Muscle of arm (tissue), 12 donors: ENCODE measurements around the gene ARGLU1. TPM values are rescaled to one million over a fixed set of nuclear protein-coding genes. Genes with fewer than 3 reads are reported as not detected.

Experiments used
- DNase-seq: peaks from one replicate; pipeline ENCODE4 v3.0.0-alpha.2; 2013
- polyA plus RNA-seq, 12 donors: library from polyadenylated mRNA; unstranded; fragments of 120-200 nt; gene quantifications; one replicate each; pipeline ENCODE4 v1.2.1, GENCODE V29; 2013; ENCODE audit not compliant: insufficient read length in 12 of 12

The ARGLU1 gene
- polyA plus RNA-seq, 12 donors = 89.7 to 337 (median 127) TPM

DNA sequence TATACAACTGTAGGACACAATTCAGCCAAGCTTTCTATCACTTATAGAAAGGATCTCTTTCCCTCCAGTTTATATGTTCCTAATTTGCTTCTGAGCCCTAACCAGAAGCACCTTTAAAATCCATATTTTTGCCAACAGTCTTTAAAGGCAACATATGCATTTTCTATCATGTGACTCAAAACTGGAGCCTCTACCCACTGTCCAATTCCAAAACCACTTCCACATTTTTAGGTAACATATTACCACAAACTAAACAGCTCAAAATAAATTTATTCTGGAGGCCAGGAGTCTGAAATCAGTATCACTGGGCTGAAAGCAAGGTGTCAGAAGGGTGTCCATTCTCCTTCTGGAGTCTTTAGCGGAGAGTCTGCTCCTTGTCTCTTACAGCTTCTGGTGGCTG is 16.6 kb downstream of the ARGLU1 start:
- DNase-seq = no peak

DNA sequence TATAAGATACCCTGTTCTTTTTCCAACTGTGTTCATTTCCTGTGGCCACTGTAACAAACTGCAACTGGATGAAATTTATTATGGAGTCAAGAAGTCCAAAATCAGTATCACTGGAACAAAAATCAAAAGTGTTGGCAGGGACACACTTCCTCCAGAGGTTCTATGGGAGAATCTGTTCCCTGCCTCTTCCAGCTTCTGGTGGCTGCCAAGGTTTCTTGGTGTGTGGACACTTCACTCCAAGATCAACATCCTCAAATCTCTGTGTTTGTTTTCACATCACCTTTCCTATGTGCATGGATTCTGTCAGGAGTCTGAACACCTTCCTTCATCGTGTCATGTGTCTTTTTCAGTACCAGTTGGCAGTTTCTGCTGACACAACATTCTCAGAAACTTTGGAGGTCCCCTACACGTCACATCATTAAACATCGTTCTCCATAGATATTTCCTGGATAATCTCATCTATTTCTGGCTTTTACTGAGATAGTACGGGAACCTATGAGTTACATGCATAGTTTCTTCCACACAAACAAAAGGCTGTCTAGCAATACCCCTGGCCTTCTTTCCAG is 17.3 kb downstream of the ARGLU1 start:
- no peak for DNase-seq

DNA sequence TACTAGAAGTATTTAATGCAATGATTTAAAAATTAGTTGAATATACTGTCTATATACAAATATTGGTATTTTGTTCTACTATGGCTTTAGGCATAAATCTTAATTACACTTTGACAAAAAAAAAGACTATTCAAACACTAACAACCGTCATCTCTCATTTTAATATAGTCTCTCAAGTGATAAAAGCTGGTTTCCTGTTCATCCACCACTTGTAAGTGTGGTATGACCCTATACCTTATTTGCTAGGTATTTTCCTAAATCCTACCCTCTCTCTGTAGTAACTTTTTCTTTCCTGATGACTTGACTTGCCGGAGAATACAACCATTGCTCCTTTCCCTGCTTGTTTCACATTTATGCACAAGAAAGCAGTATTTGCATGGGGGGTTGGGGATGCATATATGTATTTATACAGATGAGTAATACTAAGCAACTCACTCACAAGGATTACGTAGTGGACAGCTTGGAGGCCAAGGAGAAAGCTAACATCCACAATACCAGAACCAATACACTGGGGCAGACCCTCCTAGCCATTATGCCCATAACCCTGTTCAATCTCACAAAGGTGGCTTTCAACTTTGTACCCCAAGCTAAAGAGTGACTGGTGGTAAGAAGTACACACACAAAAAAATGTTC is 19.8 kb downstream of the ARGLU1 start:
- no peak for DNase-seq

DNA sequence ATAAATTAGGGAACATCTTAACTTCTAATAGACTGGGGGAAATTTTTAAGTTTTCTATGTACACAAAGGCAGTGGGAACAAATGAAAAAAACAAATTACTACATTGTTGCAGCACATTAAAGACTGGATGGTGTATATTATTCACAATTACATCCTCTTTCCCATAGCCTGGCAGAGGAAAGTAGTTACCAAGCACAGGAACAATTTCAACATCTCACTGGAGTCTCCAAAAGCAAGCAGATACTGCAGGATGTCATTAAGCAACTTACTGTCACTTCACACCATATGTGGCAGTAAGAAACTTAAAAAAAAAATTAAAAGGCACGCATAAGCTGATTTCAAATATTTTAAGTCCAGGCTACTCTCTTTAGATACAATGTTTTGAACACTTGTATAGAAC is 26.1 kb downstream of the ARGLU1 start:
- no peak for DNase-seq

DNA sequence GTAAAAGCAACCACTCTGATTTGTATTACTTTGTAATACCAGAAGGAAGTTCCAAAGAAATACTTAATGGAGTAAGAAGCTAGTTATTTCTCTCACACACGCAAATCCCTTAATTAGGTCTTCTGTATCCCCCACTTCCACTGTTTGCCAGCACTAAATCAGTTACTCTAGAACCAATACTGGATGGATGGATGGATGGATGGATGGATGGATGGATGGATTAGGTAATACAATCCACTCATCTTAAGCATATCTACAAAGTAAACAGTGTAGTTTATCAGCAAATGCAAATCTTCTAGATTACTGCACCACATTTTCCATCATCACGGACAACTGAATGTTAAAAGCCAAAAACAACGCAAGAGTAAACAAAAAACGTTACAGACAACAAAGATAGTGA is 27.3 kb downstream of the ARGLU1 start:
- DNase-seq = no peak

DNA sequence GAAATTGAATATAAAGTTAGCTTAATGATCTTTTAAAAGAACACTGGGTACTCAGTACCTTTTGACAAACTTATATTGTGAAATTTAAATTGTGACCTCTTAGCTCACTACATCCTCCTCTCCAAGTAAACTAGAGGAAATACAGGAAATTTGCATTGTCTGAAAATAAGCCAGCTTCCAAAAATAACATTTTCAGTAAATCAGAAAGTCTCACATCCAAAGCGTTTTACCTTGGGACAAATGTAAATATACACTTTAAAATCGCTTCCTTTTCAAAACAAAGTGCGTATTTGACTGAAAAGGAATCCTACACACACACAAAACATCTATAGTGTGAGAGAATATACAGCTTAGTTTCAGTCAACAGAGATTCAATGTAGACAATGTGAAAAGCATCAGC is 30.4 kb downstream of the ARGLU1 start:
- DNase-seq = no peak

DNA sequence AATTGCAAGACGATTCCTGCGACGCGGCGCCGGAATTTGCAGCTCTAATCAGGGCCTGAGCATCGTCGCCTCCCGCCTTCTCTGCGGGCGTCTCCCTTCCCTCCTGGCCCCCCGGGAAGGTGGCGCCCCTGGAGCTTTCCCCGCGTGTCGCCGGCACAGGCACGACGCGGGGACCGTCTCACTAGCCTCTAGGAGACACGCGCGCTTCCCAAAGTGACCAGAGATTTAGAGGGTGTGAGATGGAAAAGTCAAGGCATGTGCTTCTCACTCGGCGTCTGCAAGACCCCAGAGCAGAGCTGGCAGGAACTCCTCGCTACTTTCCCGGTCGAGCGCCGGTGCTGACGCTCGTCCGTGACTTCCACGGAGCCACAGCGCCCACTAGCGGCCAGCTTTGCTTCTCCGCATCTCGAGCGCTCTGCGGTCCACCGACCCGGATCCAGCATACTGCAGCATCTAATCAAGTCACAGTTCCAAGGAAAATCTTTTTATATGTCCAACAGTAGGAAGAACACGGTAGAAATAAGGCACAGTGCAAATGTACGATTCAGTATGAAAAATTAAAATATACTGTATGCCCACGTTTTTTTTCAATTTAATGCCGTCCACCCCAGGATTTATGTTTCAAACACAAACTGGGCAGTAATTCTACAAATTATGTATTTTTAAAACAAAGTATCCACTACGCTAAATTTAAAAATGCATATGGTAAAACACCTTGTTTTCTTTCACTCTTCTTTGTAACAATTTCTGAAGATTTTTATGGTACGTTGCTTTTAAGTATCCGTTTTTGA is 31.5 kb downstream of the ARGLU1 start:
- DNase-seq = peak; percentile 95

DNA sequence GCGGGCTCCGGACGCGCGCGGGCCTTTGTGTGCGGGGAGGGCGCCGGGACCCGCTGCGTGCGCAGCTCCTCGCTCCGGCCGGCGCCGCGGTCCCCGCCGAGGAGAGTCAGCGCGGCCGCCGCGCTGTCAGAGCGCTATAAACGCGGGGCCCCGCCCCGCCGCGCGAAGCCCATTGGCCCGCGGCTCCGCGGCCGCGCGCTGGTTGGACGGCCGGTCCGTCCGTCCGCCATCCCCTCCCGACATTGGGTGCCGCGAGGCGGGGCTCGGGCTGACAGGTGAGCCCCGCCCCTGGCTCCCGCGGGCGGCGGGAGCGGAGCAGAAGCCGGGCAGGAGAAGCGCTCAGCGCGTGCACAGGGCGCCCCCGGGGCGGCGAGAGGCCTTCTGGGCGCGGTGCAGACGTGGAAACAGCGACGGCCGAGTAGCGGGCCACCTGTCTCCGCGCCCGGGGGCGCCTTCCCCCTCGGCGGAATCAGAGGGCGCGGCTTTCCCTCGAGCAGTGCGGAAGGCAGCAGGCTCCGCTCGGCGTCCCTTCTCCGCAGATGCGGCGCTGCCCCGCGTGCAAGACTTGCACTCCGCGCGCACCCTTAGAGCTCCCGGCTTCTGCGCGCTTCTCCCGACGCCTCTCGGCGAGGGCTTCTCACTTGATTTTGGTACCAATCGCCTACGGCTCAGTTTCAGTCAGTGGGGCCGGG is 32.2 kb downstream of the ARGLU1 start, which contains the start of gene EFNB2:
Gene EFNB2 (minus strand): TSS at position 111 of the 692 bp plus-strand sequence. CDS start 698 bp downstream, outside the sequence.
- DNase-seq = peak; percentile 81

DNA sequence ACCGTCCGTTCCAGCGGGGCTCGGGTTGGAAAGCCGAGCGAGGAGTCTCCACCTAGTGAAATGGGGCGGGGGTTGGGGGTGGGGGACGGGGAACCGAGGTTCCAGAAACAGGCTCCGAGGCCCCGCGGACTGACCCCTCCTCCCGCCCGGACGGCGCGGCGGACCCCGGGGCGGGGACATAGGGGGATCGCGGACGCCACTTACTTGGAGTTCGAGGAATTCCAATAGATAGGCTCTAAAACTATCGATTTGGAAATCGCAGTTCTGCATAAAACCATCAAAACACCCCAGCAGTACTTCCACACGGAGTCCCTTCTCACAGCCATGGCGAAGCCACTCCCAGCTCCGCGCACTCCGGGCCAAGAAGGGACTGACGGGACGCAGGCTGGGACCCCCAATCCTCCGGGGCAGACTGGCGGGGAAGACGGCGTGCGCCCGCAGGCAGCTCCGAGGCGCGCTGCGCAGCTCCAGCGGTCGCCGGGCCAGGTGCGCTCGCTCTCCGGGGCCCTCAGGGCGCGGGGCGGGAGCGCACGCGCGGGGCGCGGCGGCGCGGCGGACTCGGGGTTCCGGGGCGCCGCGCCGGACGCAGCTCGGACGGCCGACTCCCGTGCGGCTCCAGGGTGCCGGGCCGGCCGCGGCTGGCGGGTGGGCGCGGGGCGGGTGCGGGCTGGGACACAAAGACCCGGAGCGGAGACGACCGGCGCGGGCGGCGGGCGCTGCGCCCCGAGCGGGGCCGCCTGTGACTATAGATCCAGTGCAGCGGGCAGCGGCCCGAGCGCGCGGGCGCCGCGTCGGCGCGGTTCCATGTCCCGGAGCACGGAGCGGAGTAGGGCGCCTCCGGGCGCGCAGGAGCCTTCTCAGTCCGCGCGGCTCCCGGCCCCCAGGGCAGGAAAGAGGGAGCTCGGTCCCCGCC is 33.0 kb downstream of the ARGLU1 start:
- peak; percentile 25 for DNase-seq

DNA sequence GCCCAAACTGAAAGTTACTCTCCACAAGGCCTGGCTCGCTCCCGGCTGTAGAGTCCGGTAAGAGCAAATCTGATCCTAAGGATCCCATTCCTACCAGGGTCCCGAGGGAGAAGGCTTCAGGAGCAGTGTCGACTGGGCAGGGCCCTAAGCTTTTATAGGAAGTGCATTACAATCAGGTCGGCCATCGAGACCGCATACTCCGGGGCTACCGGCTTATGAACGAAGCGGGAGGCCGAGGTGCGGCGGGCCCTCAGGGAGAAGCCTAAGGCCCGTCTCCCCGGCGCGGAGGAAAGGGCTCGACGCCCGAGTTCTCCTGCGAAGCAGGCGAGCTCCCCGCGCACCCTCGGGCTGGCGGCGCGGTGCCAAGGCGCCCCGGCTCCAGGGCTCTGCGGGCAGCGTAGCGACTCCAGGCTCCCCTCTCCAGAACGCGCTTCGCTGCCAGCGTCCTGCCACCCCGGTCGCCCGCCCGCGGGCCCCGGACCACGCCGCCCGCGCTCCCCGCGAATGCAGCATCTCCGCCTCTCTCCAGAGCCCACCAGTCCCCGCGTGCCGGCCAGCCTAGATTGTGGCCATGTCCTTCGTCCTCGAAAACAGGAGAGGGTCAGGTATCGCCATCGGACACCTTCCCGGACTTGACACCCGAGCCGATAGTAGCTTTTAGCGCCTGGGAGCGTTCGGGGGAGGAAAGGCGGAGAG is 33.8 kb downstream of the ARGLU1 start:
- peak; percentile 38 for DNase-seq

DNA sequence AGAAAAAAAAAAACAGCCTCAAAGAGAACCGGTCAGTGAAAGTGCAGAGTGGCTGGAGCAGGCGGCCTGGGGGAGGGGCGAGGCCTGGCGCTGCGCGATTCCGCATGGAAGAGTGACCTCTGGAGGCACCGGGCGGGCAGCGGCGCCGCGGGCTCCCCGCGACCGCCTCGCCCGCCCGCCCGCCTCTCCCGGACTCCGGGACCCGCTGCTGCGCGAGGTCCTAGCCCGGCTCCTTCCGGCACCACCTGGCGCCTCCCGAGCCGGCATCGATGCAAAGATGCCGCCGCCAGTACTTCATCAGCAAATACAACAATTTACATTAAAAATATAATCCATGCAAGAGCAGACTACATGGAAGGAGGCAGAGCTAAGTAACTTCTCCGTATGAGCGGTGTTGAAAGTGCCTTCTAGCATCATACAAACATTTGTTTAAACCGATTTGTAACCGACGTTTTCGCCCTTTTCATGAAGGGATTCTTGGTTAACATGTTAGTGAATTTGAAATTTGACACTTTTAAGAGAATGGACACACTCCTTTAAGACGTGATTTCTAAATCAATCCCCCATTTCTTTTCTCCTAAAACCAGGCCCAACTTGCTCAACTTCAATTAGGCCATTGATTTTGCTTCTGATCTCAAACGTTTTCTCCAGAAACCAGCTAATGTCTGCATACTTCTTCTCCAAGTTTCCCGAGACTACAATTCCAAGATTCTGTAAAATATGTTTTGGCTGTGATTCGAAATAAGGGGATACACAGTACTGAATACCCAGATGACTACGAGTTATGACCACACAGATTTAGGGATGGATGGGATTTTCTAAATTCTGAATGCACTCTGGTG is 34.6 kb downstream of the ARGLU1 start:
- peak; percentile 85 for DNase-seq

DNA sequence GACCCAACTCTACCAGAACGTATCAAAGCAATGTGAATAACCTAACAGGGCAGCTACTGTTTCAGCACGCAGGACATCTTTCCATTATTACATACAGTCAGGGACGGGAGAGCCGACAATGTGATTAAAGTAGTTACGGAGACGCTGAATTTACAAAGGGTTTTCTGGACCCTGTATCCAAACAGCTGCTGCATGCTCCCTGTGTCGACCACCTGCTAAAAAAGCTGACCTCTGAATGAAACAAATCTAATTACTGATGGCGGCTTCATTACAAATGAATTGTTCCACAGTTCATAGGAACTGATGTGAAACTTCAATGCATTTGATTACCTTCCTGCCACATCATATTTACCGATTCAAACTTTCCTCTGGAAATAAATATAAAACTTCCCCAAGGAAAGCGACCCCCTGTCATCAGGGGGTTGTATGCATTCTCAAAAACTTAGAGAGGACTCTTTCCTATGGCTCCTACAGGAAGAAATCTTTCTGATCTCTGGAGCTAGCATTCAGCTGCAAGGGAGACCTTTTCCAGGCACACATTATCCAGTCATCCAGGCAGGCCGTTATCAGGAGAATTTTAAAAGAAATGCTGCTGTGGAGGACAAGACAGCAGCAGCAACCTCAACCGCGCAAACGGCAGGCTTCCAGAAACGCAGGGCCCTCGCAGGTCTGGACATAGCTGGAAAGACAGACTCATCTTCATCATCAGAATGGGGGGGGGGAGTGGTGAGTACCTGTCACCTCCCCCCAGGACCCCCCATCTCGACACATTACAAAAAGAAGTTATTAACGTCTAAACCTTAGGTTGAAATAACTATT is 35.6 kb downstream of the ARGLU1 start:
- DNase-seq = no peak

DNA sequence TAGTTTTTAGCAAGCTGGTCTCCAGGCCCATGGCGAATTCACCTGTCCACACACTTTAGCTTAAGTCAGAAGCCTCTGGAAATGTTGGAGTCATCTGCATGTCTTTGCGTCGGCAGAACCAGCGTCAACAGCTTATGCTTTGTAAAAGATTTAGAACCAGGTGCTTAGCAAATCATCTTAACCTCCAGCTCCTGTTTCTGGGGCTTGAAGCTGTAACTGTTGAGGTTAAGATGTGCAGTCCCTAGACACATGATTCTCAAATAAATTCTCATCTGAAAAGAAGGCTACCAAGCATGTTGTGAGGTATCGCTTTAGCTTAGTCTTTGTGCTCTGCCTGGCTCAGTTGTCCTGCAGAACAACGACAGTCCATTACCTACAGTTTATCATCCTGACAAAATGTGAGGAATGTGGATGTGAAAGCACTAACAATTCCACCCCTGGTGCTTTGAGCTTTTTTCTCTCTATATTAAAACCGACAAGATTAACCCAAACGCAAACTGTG is 36.9 kb downstream of the ARGLU1 start:
- no peak for DNase-seq

DNA sequence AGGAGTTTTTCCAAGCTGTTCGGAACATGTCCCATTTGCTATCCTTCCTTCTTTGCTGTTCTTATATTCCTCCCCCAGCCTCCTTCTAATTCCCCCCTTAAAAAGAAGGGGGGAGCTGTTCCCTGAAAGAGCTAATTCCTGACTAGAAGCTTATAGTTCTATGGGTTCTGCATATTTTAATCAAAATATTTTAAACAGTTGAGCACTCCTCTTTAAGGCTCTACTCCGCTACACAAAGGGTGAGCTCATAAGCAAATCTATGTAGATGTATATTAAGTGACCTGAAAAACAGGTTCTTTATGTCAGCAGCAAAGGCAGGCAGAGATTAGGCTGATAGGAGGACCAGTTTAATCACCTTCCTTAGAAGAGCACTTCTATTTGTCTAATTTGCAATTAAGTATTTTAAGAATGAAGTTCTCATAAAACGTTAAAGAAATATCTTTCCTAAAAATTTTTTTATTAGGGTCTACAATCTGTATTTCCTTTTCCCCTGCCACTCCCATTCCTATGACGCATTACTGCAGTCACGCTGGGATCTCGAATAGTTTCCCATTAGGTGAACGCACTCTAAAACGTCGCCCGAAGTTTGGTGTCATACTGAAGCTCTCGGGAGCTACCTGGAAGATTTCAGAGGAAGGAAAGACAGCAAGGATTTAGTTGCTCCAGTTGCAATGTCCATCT is 37.6 kb downstream of the ARGLU1 start:
- no peak for DNase-seq

DNA sequence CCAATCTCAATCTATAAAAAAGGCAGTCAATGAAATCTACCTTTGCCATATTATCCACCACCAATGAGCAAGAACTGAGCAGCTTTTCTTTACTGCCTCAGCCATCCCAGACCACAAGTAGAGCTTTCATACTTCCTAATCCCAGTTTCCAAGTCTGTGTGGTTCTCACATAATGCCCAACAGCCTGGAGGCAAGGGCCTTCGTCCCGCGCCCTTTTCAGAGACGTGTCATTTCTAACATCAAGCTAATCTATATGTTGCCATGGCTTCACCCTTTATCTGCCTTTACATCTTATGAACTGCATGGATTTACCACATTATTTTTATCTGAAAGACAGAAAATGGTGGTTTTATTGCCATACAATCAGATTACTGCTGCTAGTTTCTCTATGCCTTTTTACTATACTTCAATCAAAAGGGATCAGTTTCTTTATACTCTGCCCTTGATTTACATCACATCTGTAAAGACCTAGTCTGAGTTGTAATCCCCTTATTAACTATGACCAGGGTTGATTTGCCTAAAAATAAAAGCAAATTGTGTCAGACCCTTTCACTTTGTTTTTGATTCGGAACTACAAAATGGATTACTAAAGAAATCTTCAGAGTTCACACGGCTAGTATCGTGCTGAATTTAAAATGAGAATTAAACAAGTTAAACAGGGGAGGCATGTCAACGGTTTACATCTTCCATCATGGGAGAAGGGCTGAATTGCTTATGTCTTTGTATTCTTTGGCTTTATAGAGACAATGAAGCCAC is 38.3 kb downstream of the ARGLU1 start:
- DNase-seq = no peak

DNA sequence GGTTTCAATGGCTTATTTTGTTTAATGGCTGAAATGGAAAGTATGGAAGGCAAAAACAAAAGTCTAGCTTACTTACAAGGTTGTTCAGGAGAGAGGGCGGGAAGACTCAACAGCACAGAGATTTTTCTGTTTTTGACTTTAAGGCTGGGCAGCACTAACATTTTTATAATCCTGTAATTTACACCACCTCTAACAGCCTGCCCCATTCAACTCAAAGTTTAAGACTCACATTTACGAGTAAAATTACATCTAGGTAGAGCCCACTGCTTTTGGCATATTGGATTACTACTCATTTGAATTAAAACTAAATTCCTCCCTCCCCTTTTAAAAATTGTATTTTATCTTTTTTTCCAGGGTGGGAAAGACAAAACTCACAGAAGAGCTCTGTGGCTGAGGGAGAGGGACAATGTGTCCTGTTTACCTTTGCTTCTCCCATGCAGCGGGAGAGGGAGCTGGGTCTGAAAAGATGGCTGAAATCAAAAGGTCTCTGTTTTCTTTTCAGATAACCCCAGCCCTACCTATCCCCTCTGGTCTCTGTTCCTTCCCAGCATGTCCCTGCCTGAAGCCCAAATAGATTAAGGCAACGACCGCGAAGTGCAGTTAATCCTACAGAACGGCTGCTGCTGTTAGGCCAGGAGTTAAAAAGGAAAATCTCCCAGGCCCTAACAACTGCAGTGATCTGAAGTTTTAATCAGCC is 39.1 kb downstream of the ARGLU1 start:
- DNase-seq = no peak

DNA sequence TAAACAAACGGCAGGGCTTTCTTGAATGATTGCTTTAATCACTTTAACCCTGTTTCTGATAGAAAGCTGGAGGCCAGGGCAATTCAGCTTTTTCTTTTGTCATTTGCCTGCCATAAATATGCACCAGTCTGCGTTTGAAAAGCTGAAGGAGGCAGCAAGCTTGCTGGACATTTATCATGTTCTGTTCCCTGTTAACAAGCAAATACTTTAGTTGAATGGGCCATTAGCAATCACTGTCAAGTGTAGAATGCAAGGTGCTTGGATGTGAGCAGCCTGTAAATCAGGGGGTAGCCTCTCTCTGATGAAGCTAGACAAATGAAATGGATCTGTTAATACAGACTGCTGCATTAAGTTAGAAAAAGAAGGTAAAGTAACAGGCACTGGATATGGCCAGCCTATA is 40.1 kb downstream of the ARGLU1 start:
- no peak for DNase-seq
